Activated CD8-positive, alpha-beta memory T cell treated with anti-CD3 and anti-CD28 coated beads, Interleukin-2, amount 50 U/mL, for 48 hours (primary cell): ENCODE measurements around the gene SYNE2.
"Not testable (repeated sequence)": the region's sequence is repeated elsewhere in the genome, so short reads cannot be mapped to it uniquely, and the experiment has no call there.

Source experiments
- DNase-seq: peaks from one replicate; pipeline ENCODE4 v3.0.0-alpha.2; 2020

Gene SYNE2

DNA sequence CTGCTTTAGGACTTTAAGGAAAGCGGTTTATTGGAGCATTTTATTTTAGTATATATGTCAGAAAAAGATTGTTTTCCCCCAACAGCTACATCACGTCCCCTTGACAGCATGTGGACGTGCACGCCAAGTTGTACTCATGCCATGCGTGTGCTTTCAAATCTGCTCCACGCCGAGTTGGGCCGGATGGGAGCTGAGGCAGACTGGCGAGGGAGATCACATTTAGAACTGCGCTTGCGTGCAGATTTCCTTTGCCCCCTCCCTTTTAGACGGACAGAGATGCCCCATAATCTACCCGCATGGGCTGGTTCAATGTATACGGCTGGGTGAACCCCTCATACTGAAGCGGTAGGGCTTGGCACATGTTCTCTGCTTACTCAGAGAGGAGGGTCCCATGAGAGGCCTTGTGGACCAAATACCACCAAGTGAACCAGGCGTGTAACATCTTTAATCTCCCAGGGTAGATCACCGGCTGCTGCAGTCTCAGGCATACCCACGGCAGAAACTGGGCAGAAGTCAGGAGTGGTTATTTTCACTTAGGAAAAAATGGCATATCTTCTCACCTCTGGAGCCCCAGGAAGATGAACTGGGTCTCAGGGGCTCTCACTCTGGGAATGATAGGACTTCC is 349.2 kb downstream of the SYNE2 start:
- DNase-seq, result no peak

DNA sequence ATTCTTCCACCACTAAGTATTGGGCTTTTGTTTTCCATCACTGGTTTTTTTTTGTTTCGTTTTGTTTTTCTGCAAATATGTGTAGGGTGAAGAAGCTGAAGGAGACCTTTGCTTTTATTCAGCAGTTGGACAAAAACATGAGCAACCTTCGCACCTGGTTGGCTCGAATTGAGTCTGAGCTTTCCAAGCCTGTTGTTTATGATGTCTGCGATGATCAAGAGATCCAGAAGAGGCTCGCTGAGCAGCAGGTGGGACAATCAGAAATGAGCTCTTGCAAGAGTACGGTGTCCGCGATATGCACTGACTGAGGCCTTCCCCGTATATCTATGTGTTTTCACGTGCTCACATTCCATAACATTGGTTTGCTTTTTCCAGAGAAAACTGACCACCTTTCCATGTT is 349.9 kb downstream of the SYNE2 start:
- no peak for DNase-seq

DNA sequence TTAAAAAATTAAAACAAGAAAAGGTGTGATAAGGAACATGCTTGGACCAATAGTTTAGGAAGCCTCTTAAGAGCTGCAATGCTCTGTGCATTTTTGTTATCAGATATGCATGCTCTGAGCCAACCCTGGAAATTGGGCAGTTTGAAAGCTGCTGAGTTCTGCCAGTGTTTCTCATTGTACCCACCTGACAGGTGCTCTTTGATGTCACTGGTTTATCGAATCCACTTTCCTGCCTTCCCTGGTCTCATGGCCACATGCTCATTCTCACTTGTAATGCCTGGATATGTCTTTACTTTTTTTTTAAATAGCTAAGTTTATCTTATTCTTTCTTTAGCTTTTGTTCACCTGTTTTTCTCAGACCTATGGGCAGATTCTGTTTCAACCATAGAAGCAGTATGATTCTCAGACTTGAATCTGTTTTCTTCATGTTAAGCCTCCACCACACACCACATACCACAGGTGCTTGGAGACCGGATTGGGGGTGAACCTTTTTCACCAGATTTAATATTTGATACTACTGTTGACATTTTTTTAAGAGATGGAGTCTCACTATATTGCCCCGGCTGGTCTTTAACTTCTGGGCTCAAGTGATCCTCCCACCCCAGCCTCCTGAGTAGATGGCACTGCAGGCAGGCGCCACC is 350.7 kb downstream of the SYNE2 start:
- DNase-seq, result no peak

DNA sequence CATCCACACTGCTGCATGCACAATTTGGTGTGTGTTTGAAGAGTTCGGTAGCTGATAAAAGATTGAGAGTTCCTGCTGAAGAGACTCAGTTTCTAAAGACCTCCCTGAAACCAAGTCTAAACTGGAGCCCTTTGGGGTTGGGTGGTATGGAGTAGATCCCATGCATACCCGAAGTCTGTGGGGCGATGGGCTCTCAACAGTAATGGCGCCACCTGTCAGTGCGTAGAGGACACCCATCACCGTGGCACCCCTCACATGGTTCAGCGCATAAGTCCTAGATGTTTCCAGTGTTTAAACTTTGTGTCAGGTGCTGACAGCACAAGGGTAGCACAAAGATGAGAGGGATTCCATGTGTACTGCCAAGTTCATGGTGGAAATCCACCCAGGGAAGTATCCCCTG is 355.5 kb downstream of the SYNE2 start:
- DNase-seq, result no peak

DNA sequence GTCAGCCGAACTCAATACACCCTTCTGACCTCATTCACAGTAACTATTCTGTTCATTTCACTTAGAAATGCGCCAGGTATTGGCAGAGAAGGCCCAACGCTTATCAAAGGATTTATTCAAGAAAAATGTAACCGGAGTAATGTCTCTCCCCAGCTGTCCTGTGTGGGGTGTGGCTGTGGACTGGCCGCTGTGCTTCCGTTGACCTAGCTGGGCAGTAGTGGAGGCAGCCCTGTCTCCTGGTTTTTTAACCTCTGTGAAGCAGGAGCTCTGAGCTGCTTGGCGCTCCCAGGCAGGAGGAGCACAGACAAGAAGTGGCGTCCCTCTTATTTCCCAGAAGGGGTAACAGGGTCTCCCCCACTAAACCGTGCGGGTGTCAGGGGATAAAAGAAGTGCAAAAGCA is 356.2 kb downstream of the SYNE2 start:
- no peak for DNase-seq

DNA sequence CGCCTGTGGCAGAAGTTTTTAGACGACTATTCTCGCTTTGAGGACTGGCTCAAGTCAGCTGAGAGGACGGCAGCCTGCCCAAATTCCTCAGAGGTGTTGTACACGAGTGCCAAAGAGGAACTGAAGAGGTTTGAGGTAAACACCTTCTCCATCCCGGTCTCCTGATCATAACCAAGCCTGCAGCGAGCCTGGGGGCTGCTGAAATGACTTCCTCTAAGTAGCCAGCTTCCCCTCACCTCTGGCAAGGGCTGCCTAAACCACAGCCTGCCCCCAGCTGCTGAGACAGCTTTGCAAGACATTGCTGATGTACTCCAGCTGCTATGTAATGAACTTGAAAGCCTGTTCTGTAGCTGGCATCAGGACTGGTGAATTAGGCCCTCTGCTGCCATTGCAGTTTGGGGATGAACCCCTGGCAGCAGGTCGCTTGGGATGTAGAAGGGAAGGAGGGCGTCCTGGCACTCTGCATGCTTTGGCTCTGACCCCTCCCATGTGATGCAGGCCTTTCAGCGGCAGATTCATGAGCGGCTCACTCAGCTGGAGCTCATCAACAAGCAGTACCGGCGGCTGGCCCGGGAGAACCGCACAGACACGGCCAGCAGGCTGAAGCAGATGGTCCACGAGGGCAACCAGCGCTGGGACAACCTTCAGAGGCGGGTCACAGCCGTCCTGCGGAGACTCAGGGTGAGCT is 356.8 kb downstream of the SYNE2 start:
- no peak for DNase-seq

DNA sequence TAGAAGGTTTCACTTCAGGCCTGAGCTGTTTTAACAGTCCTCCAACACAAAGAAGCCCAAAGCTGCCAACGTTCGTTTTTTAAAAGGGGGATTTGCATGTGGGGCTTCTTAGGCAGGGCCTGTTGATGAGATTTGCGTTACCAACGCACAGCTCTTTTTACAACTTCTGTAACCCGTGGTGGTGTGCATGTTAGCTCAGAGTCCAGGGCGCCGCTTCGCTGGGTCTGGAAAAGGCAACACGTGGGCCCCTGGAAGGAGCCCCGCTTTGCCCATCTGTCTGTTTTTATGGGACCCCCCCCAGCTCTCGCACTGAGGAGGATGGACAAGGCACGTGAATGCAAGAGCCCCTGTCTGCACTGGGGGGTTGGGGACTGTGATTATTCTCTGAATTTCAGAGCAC is 357.4 kb downstream of the SYNE2 start:
- DNase-seq, result no peak

DNA sequence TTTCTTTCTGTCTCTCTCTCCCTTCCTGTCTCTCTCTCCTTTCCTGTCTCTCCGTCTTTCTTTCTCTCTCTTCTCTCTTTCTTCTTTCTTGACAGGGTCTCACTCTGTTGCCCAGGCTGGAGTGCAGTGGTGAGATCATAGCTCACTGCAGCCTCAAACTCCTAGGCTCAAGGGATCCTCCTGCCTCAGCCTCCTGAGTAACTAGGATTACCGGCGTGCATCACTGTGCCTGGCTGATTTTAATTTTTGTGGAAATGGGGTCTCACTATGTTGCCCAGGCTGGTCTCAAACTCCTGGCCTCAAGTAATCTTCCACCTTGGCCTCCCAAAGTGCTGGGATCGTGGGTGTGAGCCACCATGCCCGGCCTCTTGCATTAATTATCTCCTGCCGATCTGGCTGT is 358.1 kb downstream of the SYNE2 start:
- not testable (repeated sequence) for DNase-seq

DNA sequence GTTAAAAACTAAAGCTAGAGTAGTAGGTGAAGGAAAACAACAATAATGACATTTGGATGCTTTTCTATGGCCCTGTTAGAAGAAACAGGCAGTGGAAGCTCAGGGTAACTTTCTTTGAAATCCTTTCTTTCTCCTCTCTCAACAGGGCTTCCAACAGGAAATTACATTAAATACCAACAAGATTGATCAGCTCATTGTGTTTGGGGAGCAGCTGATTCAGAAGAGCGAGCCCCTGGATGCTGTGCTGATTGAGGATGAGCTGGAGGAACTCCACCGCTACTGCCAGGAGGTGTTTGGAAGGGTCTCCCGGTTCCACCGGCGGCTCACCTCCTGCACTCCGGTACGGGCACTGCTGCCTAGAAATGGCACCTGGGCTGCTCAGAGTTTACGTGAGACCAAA is 359.9 kb downstream of the SYNE2 start:
- no peak for DNase-seq

DNA sequence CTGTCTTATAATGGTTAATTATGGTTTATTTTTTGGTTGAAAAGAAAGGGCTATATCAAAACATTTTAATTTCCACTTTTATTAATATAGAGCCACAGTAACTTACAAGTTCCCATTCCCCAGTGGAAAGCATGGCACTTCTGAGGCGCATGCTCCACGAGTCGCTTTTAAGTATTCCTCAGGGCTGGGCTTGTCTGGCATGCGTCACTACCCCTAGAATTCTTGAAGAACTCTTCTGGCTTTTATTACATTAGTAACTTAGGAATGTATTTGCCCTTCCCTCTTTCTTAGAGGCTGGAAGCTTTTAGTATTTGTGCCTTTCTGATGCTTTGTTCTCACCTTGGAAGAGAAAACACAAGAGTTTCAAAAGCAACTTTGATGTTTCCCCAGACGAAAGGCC is 360.3 kb downstream of the SYNE2 start:
- DNase-seq, result no peak

DNA sequence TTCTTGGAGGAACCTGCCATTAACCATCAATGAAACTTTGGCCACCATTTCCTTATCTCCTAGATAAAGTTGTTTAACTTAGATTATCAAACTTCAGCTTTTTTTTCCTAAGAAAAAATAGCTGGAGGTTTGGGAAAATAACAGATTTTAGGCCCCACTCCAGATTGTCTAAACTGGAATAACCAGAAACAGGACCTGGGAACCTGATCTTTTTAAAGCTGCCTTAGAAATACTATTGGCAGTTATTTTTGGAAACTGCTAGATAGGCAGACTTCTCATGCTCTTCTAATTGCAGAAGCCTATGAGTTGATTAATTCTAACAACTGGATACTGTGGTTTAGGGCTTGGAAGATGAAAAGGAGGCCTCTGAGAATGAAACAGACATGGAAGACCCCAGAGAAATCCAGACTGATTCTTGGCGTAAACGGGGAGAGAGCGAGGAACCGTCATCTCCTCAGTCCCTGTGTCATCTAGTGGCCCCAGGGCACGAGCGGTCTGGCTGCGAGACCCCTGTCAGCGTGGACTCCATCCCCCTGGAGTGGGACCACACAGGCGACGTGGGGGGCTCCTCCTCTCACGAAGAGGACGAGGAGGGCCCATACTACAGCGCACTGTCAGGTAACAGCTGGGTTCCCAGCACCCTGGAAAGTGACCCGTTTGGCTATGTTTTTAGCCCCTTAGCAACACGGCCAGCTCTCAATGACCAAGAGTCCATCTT is 361.2 kb downstream of the SYNE2 start:
- no peak for DNase-seq

DNA sequence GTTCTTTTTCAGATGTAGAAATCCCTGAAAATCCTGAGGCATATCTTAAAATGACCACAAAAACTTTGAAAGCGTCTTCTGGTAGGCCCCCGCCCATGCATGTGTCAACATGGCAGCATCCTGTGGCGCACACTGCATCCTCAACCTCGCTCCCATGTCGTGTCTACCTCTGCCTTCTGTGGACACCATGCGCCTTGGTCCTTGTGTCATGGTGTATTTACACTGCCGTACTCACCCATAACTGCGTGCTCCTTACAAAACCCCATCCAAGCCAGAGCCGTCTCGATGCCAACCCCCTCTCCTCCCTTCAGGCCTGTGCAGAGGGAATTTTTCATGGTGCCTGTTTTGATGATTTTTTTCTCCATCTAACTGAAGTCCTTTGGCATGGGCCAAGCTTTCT is 362.5 kb downstream of the SYNE2 start:
- DNase-seq, result no peak

DNA sequence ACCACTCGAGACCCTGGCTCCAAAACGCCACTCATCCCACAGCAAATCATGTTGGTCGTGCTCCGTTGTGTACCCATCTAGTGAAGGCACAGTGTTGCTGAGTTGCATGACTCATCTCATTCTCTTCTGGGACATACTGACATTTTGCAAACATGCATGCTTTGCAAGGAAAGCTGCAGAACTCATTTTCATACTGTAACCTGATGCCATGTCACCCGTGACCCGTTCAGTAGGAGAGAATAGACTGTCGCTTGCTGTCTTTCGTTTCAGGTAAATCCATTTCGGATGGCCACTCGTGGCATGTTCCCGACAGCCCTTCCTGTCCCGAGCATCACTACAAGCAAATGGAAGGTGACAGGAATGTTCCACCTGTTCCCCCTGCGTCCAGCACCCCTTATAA is 363.2 kb downstream of the SYNE2 start:
- DNase-seq, result no peak

DNA sequence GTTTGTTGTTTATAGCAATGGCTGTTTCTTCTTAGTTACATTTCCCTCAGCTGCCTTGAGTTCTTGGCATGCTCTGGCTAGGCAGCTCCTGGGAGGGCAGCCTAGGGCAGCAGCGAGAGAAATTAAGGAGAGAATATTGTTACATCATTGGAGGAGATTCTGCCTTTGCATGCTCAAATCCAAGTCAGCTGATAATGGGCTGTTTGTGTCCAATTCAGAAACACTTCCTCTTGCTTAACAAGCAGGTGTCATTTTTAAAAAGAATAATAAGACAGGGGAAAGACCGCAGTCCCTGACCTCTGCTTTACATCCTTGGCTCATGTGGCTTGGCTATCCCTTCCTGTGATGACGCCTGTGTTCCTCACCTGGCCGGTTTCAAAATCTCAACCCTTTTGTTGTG is 364.5 kb downstream of the SYNE2 start:
- DNase-seq, result no peak

DNA sequence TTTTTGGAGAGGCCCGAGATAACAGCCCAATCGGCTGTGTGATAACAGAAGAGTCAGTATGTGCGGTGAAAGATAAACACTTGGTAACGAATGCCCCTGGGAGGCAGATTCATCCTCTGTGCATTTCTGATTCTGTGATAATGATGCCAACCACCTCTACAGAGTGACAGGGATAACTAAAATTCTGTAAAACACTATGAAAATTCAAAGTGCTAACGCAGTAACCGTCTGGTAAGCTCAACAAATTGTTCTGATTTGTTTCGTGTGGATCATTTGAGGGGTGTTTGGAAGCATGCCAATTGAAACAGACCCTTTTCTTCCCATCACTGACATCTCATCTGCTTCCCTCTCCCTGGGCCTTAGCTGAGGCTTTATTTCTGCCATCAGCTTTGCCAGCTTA is 365.0 kb downstream of the SYNE2 start:
- no peak for DNase-seq

DNA sequence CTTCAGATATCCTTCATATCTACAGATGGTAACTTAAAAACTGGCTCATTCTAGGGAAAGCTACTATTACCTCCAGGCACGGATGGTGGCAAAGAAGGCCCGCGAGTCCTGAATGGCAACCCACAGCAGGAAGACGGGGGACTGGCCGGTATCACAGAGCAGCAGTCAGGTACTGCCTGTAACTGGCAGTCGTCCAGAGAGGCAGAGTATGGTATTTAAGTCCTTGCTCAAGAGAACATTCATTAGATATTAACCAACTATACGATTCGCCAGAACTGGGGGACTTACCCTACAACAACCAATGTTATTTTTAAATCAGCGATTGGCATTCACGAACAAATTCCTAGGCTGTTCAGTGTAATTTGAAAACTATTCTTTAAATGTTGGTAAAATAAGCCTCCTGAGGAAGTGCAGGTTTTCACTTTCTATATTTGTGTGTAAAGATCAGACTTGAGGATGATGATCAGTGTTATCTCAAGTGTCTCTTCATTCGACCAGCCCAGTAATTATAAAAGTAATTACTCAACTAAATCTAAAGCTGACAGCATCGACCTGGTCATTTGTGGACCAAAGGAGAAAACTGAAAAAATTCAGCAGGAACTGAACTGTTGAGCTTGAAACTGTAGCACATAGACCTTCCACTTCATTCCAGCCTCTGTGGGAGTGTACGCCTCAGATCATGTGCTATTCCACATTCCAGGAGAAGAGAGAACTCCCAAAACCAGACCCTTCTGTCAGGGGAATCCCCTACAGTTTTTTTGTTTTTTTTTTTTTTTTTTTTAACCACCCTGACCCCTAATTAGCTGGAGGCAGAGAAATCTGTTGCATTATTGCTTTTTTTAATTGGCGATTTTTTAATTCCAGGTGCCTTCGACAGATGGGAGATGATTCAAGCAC is 365.8 kb downstream of the SYNE2 start:
- no peak for DNase-seq

DNA sequence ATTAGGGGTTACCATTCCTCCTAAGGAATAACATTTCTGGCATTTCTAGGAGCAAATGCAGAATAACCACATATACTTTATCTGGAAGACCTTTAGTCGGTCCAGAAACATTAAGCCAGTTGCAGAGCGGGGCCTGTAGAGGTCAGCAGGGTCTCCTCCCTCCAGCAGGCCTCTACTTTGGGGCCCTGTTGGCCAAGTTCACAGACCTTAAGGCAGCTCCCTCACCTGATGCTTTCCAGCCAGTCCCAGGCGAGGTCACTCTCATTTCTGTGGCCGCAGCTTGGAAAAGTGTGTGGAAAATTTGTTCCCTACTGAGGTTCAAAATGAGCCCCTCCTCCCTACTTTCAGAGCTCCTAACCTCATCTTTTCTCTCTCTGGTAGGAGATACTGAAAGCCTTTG is 367.3 kb downstream of the SYNE2 start:
- DNase-seq, result no peak

DNA sequence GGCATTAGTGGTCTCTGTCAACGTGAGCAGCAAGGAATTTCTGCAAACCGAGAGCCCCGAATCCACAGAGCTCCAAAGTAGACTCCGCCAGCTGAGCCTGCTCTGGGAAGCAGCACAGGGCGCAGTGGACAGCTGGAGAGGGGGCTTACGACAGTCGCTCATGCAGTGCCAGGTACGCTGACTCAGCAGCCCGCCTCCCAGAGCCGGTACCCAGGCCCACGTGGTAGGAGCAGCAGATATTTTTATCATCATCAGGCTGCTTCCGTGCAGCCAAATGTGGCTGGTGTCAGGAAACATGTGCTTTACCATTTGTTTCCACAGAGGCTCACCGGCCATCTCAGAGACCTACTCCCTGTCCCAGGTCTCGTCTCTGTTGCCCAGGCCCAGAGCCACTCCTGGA is 367.7 kb downstream of the SYNE2 start:
- no peak for DNase-seq

DNA sequence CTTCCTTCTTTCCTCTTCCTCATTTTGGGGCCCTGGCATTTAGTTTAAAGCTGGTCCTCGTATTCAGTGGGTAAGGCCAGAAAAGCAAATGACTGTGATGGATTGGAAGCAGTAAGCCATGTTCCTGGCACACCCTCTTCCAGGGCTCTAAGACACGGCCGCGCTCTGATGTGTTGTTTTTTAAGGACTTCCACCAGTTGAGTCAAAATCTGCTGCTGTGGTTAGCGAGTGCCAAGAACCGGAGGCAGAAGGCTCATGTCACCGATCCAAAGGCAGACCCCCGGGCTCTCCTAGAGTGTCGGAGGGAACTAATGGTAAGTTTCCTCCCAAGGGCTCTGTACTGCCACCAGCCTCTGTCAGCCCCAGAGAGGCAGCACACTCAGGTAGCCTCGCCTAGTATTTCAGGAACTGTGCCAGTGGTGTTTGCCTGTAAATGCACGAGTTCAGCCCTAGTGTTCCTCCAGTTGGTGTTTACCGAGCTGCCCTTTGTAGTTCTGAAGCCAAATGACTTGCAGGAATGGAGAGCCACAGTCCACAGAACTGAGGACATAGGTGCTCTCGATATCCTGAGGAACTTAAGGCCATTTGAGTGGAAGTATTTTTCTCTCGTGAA is 368.7 kb downstream of the SYNE2 start:
- DNase-seq, result no peak

DNA sequence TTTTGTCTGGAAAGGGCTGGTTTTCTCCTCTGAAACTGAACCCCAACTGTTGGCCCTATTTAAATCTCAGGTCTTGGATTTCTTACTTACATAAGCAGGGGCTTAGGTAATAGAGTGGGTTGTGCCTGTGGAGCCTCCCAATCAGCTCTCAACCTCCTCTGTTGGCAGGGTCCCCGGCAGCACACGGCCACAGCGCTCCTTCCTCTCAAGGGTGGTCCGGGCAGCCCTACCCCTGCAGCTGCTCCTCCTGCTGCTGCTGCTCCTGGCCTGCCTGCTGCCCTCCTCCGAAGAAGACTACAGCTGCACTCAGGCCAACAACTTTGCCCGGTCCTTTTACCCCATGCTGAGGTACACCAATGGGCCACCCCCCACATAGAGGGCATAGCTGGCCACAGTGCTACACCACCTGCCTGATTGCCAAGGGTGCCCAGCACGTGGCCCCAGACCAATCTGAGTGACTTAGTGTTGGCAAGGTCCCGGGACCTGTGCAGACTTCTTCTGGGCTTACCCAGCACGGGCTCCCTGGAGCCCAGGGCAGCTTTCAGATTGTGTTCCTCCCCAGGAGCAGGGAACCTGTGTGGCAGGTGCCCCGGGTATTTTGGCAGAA is 372.4 kb downstream of the SYNE2 start:
- DNase-seq, result no peak

DNA sequence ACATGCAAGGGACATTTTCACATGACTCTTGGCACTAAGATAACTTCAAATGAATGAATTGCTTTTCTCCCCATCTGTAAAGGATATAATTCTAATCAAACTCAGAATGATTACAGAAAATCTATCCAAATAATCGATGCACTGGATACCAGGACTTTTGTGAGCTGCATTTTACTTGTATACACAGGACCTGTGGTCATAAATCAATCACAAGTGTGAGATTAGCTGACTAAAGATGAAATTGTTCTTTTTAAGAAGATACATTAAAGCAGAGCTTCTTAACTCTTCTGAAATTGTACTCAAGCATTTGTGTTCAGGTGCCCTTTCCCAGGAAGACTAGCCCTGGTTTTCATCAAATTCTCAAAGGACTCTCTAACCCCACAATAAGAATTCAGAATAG is 375.1 kb downstream of the SYNE2 start:
- DNase-seq, result no peak

DNA sequence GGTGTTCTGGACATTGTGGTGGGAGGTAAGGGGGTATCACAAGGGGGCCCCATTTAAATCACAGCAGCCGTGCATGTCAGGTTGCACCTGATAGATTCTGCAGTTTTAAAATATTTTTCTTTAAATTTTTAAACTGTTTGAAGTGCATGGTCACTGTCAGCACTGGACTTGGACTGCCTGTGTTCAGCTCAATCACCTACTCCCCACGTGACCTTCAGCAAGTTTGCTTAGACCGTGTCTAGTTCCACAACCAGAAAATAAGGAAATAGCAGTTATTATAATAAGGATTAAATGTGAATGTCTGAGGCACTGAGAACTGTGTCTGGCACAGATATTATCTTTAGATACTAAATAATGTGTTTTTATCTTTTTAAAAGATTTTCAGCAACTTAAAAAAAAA is 376.7 kb downstream of the SYNE2 start:
- no peak for DNase-seq
